Neural progenitor cell (in vitro differentiated cells): Measurements from ENCODE around the gene HBA1. TPM values are rescaled to one million over a fixed set of nuclear protein-coding genes. Genes with fewer than 3 reads are reported as not detected.
"Not testable (repeated sequence)": the region's sequence is repeated elsewhere in the genome, so short reads cannot be mapped to it uniquely, and the experiment has no call there.

ENCODE experiments used
- DNase-seq: peaks from one replicate; pipeline ENCODE4 v3.0.0-alpha.2; 2016; ENCODE audit warnings: low spot score
- H2AFZ ChIP-seq: fragments of 200-600 bp; sonication (generic); replicated peaks from 2 replicates; pipeline ENCODE4 v1.6.1; 2016; ENCODE audit warnings: antibody characterized with exemption
- H3F3A ChIP-seq: fragments of 200-600 bp; sonication (generic); 2 replicates; pipeline ENCODE4 v1.6.1; 2016; ENCODE audit warnings: antibody characterized with exemption, low read depth
- H3K27ac ChIP-seq: fragments of 200-600 bp; sonication (generic); 2 replicates; pipeline ENCODE4 v1.5.1; 2016; ENCODE audit warnings: mild to moderate bottlenecking
- H3K27me3 ChIP-seq: fragments of 200-600 bp; sonication (generic); 2 replicates; pipeline ENCODE4 v1.6.1; 2016; ENCODE audit warnings: mild to moderate bottlenecking, moderate library complexity
- H3K36me3 ChIP-seq: fragments of 200-600 bp; sonication (generic); 2 replicates; pipeline ENCODE4 v1.5.1; 2016
- H3K4me1 ChIP-seq: fragments of 200-600 bp; sonication (generic); 2 replicates; pipeline ENCODE4 v1.6.1; 2016; ENCODE audit warnings: mixed run types
- H3K4me2 ChIP-seq: fragments of 200-600 bp; sonication (generic); 2 replicates; pipeline ENCODE4 v1.6.1; 2016
- H3K4me3 ChIP-seq: fragments of 200-600 bp; sonication (generic); 2 replicates; pipeline ENCODE4 v1.5.1; 2016
- H3K79me2 ChIP-seq: fragments of 200-600 bp; sonication (generic); 2 replicates; pipeline ENCODE4 v1.6.1; 2016; ENCODE audit warnings: low read depth
- H3K9ac ChIP-seq: fragments of 200-600 bp; sonication (generic); 2 replicates; pipeline ENCODE4 v1.6.1; 2016
- H3K9me3 ChIP-seq: fragments of 200-600 bp; sonication (generic); 2 replicates; pipeline ENCODE4 v1.5.1; 2016; ENCODE audit warnings: low read depth
- H4K20me1 ChIP-seq: fragments of 200-600 bp; sonication (generic); 2 replicates; pipeline ENCODE4 v1.6.1; 2016; ENCODE audit warnings: low read depth
- H3K27ac Mint-ChIP-seq: 3 replicates; pipeline ENCODE4 v1.8.0; 2021; ENCODE audit warnings: mixed read lengths
- H3K27me3 Mint-ChIP-seq: 2 replicates; pipeline ENCODE4 v1.8.0; 2022; ENCODE audit warnings: low read depth, mild to moderate bottlenecking, inconsistent platforms, moderate library complexity, mixed read lengths; ENCODE audit not compliant: insufficient read depth
- H3K36me3 Mint-ChIP-seq: 3 replicates; pipeline ENCODE4 v1.8.0; 2021; ENCODE audit warnings: mixed read lengths
- H3K4me1 Mint-ChIP-seq: 3 replicates; pipeline ENCODE4 v1.8.0; 2021; ENCODE audit warnings: mixed read lengths
- H3K4me3 Mint-ChIP-seq: 3 replicates; pipeline ENCODE4 v1.8.0; 2021; ENCODE audit warnings: mild to moderate bottlenecking, moderate library complexity, mixed read lengths
- H3K9me3 Mint-ChIP-seq: 3 replicates; pipeline ENCODE4 v1.8.0; 2020; ENCODE audit warnings: mixed read lengths
- CTCF ChIP-seq: fragments of 200-600 bp; sonication (generic); IDR thresholded peaks from 2 replicates; pipeline ENCODE4 v1.5.1; 2017; ENCODE audit warnings: antibody characterized with exemption, mild to moderate bottlenecking
- EZH2 ChIP-seq: fragments of 200-600 bp; sonication (generic); IDR thresholded peaks from 2 replicates; pipeline ENCODE4 v1.6.1; 2017; ENCODE audit warnings: antibody characterized with exemption, mild to moderate bottlenecking, moderate library complexity
- EZH2phosphoT487 ChIP-seq: fragments of 200-600 bp; sonication (generic); IDR thresholded peaks from 2 replicates; pipeline ENCODE4 v1.6.1; 2017; ENCODE audit warnings: antibody characterized with exemption
- total RNA-seq: library from RNA; depleted of rRNA; stranded (reverse); fragments of >200 nt; gene quantifications from 2 replicates; pipeline ENCODE4 v1.2.3, GENCODE V29; 2015; ENCODE audit warnings: low replicate concordance

The HBA1 gene
- total RNA-seq, 1 donor from 2014 or later: not detected

- not testable (repeated sequence) for H3K79me2 ChIP-seq, H3F3A ChIP-seq, H3K4me3 ChIP-seq, H3K9me3 Mint-ChIP-seq, H3K27ac Mint-ChIP-seq, H3K27ac ChIP-seq, H3K9ac ChIP-seq, H3K36me3 Mint-ChIP-seq, H3K36me3 ChIP-seq, H3K4me1 Mint-ChIP-seq, H3K4me2 ChIP-seq, H2AFZ ChIP-seq, DNase-seq, H3K4me1 ChIP-seq, H3K9me3 ChIP-seq
- peak; percentile 63 for TF ChIP-seq EZH2
- Mint-ChIP-seq H3K27me3 (peaks cover 64% of the 10 kb centered on the region), H3K4me3 (peak within 1 kb of the TSS; percentile 27)
- Histone ChIP-seq H4K20me1 (peaks cover 60% of the 10 kb centered on the region), H3K27me3 (peaks cover 89% of the 10 kb centered on the region)
Measured at GRCh38 chr16:172374-172941, 4.0 kb upstream of the HBA1 start, which contains the start of gene HBA2. Gene HBA2, plus strand, starts transcription at chr16:172876. Its CDS starts 37 bp downstream, at chr16:172913.

DNA sequence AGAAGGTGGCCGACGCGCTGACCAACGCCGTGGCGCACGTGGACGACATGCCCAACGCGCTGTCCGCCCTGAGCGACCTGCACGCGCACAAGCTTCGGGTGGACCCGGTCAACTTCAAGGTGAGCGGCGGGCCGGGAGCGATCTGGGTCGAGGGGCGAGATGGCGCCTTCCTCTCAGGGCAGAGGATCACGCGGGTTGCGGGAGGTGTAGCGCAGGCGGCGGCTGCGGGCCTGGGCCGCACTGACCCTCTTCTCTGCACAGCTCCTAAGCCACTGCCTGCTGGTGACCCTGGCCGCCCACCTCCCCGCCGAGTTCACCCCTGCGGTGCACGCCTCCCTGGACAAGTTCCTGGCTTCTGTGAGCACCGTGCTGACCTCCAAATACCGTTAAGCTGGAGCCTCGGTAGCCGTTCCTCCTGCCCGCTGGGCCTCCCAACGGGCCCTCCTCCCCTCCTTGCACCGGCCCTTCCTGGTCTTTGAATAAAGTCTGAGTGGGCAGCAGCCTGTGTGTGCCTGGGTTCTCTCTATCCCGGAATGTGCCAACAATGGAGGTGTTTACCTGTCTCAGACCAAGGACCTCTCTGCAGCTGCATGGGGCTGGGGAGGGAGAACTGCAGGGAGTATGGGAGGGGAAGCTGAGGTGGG is 3.1 kb upstream of the HBA1 start:
- not testable (repeated sequence) for H2AFZ ChIP-seq, H3K4me2 ChIP-seq, DNase-seq, H3K4me1 ChIP-seq, H3K36me3 Mint-ChIP-seq, H3K9me3 Mint-ChIP-seq, H3K79me2 ChIP-seq, H3K4me3 ChIP-seq, H3K36me3 ChIP-seq, H3K27ac ChIP-seq, H3K9ac ChIP-seq, H3F3A ChIP-seq, H3K27ac Mint-ChIP-seq, H3K4me1 Mint-ChIP-seq, H3K9me3 ChIP-seq
- Mint-ChIP-seq H3K27me3 (peaks cover 63% of the 10 kb centered on the region), H3K4me3 (peak overlapping the region; percentile 27)
- TF ChIP-seq EZH2phosphoT487: peak; percentile 50
- Histone ChIP-seq H4K20me1 (peaks cover 61% of the 10 kb centered on the region), H3K27me3 (peaks cover 89% of the 10 kb centered on the region)

DNA sequence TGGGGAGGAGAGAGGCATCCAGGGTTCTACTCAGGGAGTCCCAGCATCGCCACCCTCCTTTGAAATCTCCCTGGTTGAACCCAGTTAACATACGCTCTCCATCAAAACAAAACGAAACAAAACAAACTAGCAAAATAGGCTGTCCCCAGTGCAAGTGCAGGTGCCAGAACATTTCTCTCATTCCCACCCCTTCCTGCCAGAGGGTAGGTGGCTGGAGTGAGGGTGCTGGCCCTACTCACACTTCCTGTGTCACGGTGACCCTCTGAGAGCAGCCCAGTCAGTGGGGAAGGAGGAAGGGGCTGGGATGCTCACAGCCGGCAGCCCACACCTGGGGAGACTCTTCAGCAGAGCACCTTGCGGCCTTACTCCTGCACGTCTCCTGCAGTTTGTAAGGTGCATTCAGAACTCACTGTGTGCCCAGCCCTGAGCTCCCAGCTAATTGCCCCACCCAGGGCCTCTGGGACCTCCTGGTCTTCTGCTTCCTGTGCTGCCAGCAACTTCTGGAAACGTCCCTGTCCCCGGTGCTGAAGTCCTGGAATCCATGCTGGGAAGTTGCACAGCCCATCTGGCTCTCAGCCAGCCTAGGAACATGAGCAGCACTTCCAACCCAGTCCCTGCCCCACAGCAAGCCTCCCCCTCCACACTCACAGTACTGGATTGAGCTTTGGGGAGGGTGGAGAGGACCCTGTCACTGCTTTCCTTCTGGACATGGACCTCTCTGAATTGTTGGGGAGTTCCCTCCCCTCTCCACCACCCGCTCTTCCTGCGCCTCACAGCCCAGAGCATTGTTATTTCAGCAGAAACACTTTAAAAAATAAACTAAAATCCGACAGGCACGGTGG is 2.3 kb upstream of the HBA1 start:
- not testable (repeated sequence) for H3K9me3 ChIP-seq, H3K9me3 Mint-ChIP-seq, H3F3A ChIP-seq, H3K4me1 Mint-ChIP-seq, DNase-seq, H3K36me3 Mint-ChIP-seq, H3K36me3 ChIP-seq, H2AFZ ChIP-seq, H3K9ac ChIP-seq, H3K4me2 ChIP-seq, H3K27ac Mint-ChIP-seq, H3K4me1 ChIP-seq, H3K27ac ChIP-seq, H3K4me3 ChIP-seq, H3K79me2 ChIP-seq
- Mint-ChIP-seq H3K27me3 (peaks cover 62% of the 10 kb centered on the region), H3K4me3 (peak overlapping the region; percentile 17)
- Histone ChIP-seq H3K27me3 (peaks cover 89% of the 10 kb centered on the region), H4K20me1 (peaks cover 60% of the 10 kb centered on the region)
- TF ChIP-seq EZH2phosphoT487: peak; percentile 65
- TF ChIP-seq EZH2: peak; percentile 12

DNA sequence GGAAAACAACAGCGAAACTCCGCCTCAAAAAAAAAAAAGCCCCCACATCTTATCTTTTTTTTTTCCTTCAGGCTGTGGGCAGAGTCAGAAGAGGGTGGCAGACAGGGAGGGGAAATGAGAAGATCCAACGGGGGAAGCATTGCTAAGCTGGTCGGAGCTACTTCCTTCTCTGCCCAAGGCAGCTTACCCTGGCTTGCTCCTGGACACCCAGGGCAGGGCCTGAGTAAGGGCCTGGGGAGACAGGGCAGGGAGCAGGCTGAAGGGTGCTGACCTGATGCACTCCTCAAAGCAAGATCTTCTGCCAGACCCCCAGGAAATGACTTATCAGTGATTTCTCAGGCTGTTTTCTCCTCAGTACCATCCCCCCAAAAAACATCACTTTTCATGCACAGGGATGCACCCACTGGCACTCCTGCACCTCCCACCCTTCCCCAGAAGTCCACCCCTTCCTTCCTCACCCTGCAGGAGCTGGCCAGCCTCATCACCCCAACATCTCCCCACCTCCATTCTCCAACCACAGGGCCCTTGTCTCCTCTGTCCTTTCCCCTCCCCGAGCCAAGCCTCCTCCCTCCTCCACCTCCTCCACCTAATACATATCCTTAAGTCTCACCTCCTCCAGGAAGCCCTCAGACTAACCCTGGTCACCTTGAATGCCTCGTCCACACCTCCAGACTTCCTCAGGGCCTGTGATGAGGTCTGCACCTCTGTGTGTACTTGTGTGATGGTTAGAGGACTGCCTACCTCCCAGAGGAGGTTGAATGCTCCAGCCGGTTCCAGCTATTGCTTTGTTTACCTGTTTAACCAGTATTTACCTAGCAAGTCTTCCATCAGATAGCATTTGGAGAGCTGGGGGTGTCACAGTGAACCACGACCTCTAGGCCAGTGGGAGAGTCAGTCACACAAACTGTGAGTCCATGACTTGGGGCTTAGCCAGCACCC is 1.2 kb upstream of the HBA1 start:
- no peak overlapping the region for H3K27ac ChIP-seq
- H3K9me3 Mint-ChIP-seq: peaks cover 5% of the 10 kb centered on the region
- H4K20me1 ChIP-seq: peaks cover 63% of the 10 kb centered on the region
- H3K9me3 ChIP-seq: no peaks in the 10 kb centered on the region
- DNase-seq: no peak
- peaks cover 10% of the 10 kb centered on the region for H3K4me1 Mint-ChIP-seq
- peaks cover 89% of the 10 kb centered on the region for H3K27me3 ChIP-seq
- H3K79me2 ChIP-seq: no peaks in the 10 kb centered on the region
- H3K4me2 ChIP-seq: no peak overlapping the region
- H3K36me3 Mint-ChIP-seq: peaks cover 3% of the 10 kb centered on the region
- TF ChIP-seq EZH2: no peak
- no peak for TF ChIP-seq EZH2phosphoT487
- TF ChIP-seq CTCF: no peak
- no peak overlapping the region for H3K9ac ChIP-seq
- peaks cover 12% of the 10 kb centered on the region for H3F3A ChIP-seq
- no peak overlapping the region for H3K27ac Mint-ChIP-seq
- no peaks in the 10 kb centered on the region for H3K36me3 ChIP-seq
- peak overlapping the region; percentile 53 for H3K4me3 Mint-ChIP-seq
- no peak overlapping the region for H2AFZ ChIP-seq
- no peak overlapping the region for H3K4me3 ChIP-seq
- peaks cover 60% of the 10 kb centered on the region for H3K27me3 Mint-ChIP-seq
- H3K4me1 ChIP-seq: no peaks in the 10 kb centered on the region
